IgD-negative memory B cell (primary cell): ENCODE data around the gene GNB1. TPM values are rescaled to one million over a fixed set of nuclear protein-coding genes. Genes with fewer than 3 reads are reported as not detected.

Experiments
- H3K27ac Mint-ChIP-seq, 3 donors: one replicate each; pipeline ENCODE4 v1.8.0; 2020 to 2022; ENCODE audit warnings: mild to moderate bottlenecking in 3 of 3, mixed read lengths in 3 of 3, moderate library complexity in 1 of 3
- H3K27me3 Mint-ChIP-seq: one replicate; pipeline ENCODE4 v1.8.0; 2021; ENCODE audit warnings: mixed read lengths
- H3K36me3 Mint-ChIP-seq: one replicate; pipeline ENCODE4 v1.8.0; 2020; ENCODE audit warnings: mild to moderate bottlenecking, mixed read lengths
- H3K4me1 Mint-ChIP-seq, 3 donors: one replicate each; pipeline ENCODE4 v1.8.0; 2020 to 2022; ENCODE audit warnings: mixed read lengths in 3 of 3, mild to moderate bottlenecking in 1 of 3
- H3K4me3 Mint-ChIP-seq, 4 donors: one replicate each; pipeline ENCODE4 v1.8.0; 2020 to 2022; ENCODE audit warnings: mild to moderate bottlenecking in 4 of 4, mixed read lengths in 4 of 4, moderate library complexity in 3 of 4
- H3K9me3 Mint-ChIP-seq, 3 donors: one replicate each; pipeline ENCODE4 v1.8.0; 2020 to 2021; ENCODE audit warnings: mixed read lengths in 3 of 3, mild to moderate bottlenecking in 1 of 3
- polyA plus RNA-seq: library from polyadenylated mRNA; unstranded; fragments of 300-500 nt; fragmentation: Illumina TruSeq; gene quantifications from one replicate; pipeline ENCODE4 v1.2.3, GENCODE V29; 2021

The GNB1 gene
- polyA plus RNA-seq, 1 donor from 2014 or later = 40.0 TPM

DNA sequence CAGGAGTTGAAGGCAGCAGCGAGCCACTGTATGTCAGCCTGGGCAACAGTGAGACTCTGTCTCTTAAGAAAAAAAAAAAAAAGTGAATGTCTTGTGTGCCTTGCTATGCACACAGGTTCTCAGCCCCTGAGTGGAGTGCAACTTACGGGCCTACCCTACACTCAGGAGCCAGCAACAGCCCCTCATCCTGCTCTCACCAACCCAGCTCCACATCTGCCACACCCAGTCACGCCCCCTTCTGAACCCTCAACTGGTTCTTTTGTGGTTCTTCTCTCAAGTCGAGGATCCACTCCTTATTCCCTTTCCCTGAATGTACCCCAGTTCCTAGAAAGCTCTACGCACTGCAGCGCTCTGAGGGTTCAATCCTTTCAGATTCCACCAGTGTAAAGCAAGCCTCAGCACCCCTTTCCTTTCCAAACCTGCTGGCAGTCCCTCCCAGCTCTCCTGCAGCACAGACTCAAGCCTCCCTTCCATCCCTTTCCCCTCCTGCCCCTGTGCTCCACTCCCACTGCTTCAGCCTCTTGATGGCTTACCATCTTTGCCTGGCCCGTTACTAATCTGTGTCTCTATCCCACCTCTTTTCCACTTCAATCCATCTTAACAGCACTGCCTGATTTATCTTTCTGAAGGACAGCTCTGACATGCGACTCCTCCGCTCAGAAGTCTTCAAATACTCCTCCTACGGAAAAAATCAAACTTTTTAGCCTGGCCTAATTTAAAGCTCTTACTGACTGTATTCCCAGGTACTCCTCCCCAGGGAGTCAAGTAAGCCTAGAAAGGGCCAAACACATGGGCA, 38.1 kb downstream of the GNB1 start:
- Mint-ChIP-seq H3K9me3 (no peaks in the 10 kb centered on the region), H3K4me1 (peaks cover 46 to 52% (median 47%) of the 10 kb centered on the region in 3 donors), H3K27ac (peak overlapping the region in 1 of 3 donors; percentile 25), H3K27me3 (no peaks in the 10 kb centered on the region), H3K4me3 (peak overlapping the region in 1 of 4 donors; percentile 63), H3K36me3 (peaks cover 4% of the 10 kb centered on the region)

DNA sequence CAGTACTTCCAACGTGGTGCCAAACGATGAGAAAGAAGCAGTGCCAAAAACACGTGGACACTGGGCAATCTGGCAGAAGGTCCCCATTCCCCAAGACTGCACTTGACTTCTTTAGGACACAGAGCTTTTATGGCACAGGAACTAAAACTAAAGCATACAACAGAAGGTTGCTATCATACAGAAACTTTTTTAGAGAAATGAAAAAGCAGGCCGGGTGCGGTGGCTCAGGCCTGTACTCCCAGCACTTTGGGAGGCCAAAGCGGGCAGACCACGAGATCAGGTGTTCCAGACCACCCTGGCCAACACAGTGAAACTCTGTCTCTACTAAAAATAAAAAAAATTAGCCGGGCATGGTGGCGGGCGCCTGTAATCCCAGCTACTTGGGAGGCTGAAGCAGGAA, 43.0 kb downstream of the GNB1 start:
- H3K9me3 Mint-ChIP-seq = no peaks in the 10 kb centered on the region
- H3K4me1 Mint-ChIP-seq = peaks cover 45 to 55% (median 53%) of the 10 kb centered on the region in 3 donors
- peak overlapping the region in 3 of 4 donors; percentile 22 to 81 (median 76) for H3K4me3 Mint-ChIP-seq
- no peaks in the 10 kb centered on the region for H3K27me3 Mint-ChIP-seq
- peak overlapping the region; percentile 76 to 92 (median 90) for H3K27ac Mint-ChIP-seq
- peaks cover 6% of the 10 kb centered on the region for H3K36me3 Mint-ChIP-seq

DNA sequence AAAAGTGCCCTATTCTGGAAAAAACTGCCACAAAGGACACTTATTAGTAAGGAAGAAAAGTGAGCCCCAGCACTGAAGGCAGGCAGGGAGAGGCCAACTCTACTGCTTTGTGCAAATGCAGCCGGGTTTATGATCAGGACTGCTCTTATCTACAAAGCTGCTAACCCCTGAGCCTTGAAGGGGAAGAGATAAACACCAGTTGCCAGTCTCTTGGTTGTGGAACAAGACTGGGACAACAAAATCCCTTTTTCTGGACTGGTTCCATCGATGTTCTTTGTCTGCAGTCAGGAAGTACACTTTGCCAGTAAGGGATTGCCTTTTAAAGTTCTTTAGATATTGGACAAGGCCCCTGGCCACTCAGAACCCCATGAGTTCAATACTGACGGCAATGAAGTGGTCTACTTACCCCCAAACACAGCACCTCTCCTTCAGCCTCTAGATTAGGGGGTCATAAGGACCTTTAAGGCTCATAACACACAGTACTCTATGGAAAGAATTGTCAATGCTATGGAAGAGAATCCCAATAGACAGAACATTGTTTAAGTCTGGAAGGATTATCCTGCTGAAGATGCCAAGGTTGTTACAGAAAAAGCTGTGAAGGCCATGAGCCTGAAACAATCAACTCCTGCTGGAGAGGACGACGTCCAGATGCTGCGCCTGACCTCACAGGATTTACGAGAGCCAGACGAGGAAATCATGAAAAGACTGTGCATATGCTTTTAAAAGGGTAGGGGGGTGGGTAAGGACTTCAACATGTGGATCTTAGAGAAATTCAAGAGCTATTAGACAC, 43.6 kb downstream of the GNB1 start:
- Mint-ChIP-seq H3K9me3 (no peaks in the 10 kb centered on the region), H3K36me3 (peaks cover 2% of the 10 kb centered on the region), H3K4me3 (peak overlapping the region in 3 of 4 donors; percentile 22 to 81 (median 76))

DNA sequence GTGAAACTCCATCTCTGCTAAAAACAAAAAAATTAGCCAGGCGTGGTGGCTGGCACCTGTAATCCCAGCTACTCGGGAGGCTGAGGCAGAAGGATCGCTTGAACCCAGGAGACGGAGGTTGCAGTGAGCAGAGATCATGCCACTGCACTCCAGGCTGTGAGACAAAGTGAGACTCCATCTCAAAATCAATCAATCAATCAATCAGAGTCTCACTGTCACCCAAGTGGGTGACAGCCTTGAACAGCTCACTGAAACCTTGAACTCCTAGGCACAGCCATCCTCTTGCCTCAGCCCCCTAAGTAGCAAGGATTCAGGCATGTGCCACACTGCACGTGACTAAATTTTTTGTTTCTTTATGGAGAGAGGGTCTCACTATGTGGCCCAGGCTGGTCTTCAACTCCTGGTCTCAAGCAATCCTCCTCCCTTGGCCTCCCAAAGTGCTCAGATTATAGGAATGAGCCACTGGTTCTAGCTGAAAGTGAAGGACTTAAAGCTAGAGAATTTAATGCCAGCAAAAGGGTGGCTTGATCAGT, 44.4 kb downstream of the GNB1 start:
- H3K36me3 Mint-ChIP-seq = peaks cover 2% of the 10 kb centered on the region
- peaks cover 50 to 66% (median 62%) of the 10 kb centered on the region in 3 donors for H3K4me1 Mint-ChIP-seq
- H3K9me3 Mint-ChIP-seq = no peaks in the 10 kb centered on the region
- H3K4me3 Mint-ChIP-seq = peak overlapping the region in 1 of 4 donors; percentile 51
- H3K27me3 Mint-ChIP-seq = no peaks in the 10 kb centered on the region
- peak overlapping the region; percentile 76 to 90 (median 76) for H3K27ac Mint-ChIP-seq

More for the DNA sequence above, 43.6 kb downstream of the GNB1 start:
- no peaks in the 10 kb centered on the region for H3K27me3 Mint-ChIP-seq
- peak overlapping the region; percentile 76 to 92 (median 90) for H3K27ac Mint-ChIP-seq
- H3K4me1 Mint-ChIP-seq = peaks cover 46 to 61% (median 57%) of the 10 kb centered on the region in 3 donors

DNA sequence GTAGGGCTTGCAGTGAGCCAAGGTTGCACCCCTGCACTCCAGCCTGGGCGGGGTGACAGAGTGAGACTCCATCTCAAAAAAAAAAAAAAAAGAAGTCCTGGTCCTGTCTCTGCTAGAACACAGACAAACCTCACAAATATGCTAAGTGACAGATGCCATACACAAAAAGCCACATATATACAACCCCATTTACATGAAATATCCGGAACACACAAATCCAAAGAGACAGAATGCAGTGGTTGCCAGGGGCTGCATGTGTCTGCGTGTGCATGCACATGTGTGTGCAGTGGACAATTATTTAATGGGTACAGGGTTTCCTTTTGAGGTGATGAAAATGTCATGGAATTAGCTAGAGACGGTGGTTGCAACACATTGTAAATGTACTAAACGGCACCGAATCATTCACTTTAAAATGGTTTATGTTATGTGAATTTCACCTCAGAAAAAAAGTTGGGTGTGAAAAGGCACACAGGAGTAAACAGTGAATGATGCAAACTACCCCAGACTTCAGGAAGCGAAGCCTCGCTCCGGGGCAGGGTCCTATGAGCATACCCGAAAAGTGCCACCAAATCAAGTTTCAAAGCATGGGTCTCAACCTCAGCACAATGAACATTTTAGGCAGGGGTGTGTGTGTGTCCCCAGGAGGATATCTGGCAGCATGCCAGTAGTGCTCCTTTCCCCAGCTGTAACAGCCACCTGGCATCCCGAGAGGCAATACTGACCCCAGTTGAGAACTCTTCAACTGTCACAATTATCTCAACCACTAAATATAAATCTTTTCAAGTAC, 48.3 kb downstream of the GNB1 start:
- Mint-ChIP-seq H3K4me3 (peak overlapping the region; percentile 25 to 82 (median 54)), H3K4me1 (peaks cover 42 to 51% (median 49%) of the 10 kb centered on the region in 3 donors), H3K36me3 (peaks cover 4% of the 10 kb centered on the region), H3K9me3 (no peaks in the 10 kb centered on the region), H3K27ac (peak overlapping the region in 2 of 3 donors; percentile 74 to 94), H3K27me3 (no peaks in the 10 kb centered on the region)

DNA sequence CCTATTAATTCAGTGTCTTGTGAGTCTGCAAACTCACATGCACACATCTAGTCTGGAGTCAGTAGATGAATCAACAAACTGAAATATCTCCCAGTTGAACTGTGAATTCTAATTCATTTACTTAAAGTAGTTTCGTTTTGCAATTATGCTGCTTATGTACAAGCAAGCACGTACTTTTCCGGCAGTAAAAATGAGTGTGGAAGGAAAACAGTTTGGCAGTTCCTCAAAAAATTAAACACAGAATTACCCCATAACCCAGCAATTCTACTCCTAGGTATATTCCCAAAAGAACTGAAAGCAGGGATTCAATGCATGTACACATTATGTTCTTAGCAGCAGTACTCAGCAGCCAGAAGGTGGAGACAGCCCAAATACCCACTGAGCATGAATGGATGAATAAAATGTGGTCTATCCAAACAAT, 49.3 kb downstream of the GNB1 start:
- H3K27ac Mint-ChIP-seq = peak overlapping the region; percentile 37 to 89 (median 84)
- H3K36me3 Mint-ChIP-seq = peaks cover 4% of the 10 kb centered on the region
- no peaks in the 10 kb centered on the region for H3K27me3 Mint-ChIP-seq
- H3K4me3 Mint-ChIP-seq = peak overlapping the region in 3 of 4 donors; percentile 61 to 82 (median 82)
- no peaks in the 10 kb centered on the region for H3K9me3 Mint-ChIP-seq
- peaks cover 35 to 41% (median 39%) of the 10 kb centered on the region in 3 donors for H3K4me1 Mint-ChIP-seq

DNA sequence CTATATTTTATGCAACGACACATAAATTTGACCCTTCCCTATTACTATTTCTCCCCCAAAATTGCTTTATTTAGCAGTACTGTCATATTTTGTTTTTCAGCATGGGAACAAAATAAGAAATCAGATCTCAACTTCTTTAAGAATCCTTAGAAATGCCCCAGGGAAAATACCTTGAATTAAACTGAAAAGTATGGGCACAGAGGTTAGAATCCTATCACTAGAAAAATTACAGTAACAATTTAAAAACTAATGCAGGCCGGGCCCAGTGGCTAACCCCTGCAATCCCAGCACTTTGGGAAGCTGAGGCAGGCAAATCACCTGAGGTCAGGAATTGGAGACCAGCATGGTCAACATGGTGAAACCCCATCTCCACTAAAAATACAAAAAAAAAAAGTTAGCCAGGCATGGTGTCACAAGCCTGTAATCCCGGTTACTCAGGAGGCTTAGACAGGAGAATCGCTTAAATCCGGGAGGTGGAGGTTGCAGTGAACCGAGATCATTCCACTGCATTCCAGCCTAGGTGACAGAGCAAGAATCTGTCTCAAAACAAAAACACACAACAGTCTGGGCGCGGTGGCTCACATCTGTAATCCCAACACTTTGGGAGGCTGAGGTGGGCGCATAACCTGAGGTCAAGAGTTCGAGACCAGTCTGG, 51.4 kb downstream of the GNB1 start:
- Mint-ChIP-seq H3K4me1 (peaks cover 37 to 38% (median 37%) of the 10 kb centered on the region in 3 donors), H3K36me3 (peaks cover 2% of the 10 kb centered on the region), H3K27me3 (no peaks in the 10 kb centered on the region), H3K9me3 (no peaks in the 10 kb centered on the region), H3K27ac (peak overlapping the region; percentile 26 to 59 (median 39)), H3K4me3 (peak overlapping the region in 1 of 4 donors; percentile 41)

DNA sequence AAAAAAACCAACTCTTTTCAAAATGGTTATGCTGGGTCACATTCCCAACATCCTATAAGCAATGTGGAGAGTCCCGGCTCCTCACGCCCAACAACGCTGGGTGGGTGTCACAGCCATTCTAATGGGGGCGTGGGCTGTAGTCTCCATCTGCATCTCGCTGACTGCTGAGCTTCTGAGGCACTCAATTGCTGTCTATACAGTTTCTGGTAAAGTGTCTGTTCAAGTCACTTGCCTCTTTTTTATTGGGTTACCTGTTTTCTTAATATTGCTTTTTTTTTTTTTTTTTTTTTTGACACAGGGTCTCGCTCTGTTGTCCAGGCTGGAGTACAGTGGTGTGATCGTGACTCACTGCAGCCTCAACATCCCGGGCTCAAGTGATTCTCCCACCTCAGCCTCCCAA, 54.8 kb downstream of the GNB1 start:
- Mint-ChIP-seq H3K36me3 (peaks cover 2% of the 10 kb centered on the region), H3K27me3 (no peaks in the 10 kb centered on the region), H3K27ac (peak overlapping the region in 1 of 3 donors; percentile 96), H3K9me3 (no peaks in the 10 kb centered on the region), H3K4me1 (peaks cover 23 to 43% (median 42%) of the 10 kb centered on the region in 3 donors), H3K4me3 (no peak overlapping the region)

DNA sequence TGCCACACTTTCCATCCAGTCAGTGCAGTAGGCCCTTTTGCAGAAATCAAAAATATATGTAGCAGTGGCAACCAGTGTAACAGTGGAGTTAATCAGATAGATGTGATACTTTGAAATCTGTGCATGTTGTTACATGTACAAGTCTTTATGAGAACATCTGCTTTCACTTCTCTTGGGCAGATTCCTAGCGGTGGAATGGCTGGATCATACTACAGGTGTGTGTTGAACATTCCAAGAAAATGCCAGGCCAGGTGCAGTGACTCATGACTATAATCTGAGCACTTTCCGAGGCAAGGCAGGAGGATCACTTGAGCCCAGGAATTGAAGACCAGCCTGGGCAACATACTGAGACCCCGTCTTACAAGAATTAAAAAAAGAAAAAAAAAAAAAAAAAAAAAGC, 55.3 kb downstream of the GNB1 start:
- Mint-ChIP-seq H3K4me1 (peaks cover 21 to 43% (median 42%) of the 10 kb centered on the region in 3 donors), H3K27me3 (no peaks in the 10 kb centered on the region)

DNA sequence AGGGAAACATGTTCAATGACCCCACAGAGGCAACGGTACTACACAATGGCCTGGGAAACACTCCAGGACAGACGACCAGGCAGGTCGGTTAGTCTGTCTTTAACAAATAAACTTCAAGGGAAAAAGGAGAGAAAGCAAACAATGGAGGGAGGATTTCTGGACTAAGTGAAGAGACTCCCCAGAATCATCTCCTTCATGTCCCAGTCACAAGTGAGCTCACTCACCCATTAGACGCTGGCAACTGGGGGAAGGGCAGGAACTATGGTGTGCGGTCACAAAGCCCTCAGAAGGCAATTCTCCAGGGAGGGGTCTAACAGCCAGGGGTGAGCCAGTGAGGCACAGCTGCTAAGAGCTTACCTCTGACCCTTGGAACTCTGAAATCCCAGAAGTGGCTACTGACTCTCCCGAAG, 57.0 kb downstream of the GNB1 start:
- H3K27ac Mint-ChIP-seq = peak overlapping the region; percentile 89 to 99 (median 92)
- peaks cover 2% of the 10 kb centered on the region for H3K36me3 Mint-ChIP-seq
- H3K4me3 Mint-ChIP-seq = peak overlapping the region; percentile 67 to 93 (median 84)
- H3K27me3 Mint-ChIP-seq = no peaks in the 10 kb centered on the region
- H3K4me1 Mint-ChIP-seq = peaks cover 17 to 43% (median 37%) of the 10 kb centered on the region in 3 donors
- no peaks in the 10 kb centered on the region for H3K9me3 Mint-ChIP-seq

More for the DNA sequence above, 55.3 kb downstream of the GNB1 start:
- Mint-ChIP-seq H3K9me3 (no peaks in the 10 kb centered on the region), H3K4me3 (peak overlapping the region in 3 of 4 donors; percentile 15 to 67 (median 62)), H3K36me3 (peaks cover 2% of the 10 kb centered on the region), H3K27ac (peak overlapping the region; percentile 92 to 96 (median 94))

DNA sequence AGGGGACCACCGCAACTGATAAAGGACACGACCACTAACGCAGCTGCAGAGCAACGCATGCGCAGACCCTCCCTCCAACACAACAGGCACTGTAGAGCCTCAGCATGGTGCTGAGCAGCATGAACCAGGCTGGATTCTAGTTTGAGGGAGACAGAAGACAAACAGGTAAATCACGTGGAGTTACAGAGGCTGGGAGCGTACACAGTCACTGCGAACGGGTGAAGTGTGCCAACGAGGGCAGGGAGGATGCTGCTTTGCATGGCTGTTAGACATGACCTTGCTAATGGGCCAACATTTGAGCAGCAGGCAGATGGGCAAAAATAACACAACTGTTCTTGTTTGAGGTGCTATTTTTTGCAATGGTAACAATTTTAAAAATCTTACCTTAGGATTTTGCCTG, 57.4 kb downstream of the GNB1 start:
- Mint-ChIP-seq H3K9me3 (no peaks in the 10 kb centered on the region), H3K27me3 (no peaks in the 10 kb centered on the region), H3K36me3 (peaks cover 2% of the 10 kb centered on the region), H3K4me1 (peaks cover 17 to 42% (median 42%) of the 10 kb centered on the region in 3 donors), H3K27ac (peak overlapping the region; percentile 89 to 99 (median 92)), H3K4me3 (peak overlapping the region; percentile 67 to 93 (median 84))

DNA sequence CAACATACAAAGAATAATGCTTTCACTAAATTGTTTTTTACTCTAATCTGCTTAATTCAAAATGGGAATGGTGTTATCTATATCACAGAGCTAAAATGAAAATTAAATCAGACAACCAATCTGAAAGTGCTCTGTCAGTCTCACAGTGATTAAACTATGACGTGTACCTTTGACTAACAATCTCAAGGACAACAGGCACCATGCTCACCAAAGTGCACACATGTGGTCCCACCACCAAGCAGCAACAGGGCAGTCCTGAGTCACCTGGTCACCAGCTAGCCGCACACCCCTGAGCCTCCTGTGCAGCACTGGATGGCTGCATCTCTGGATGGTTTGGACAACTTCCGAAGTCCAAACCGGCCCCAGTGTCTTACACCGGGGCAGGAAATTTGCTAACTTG, 58.1 kb downstream of the GNB1 start:
- Mint-ChIP-seq H3K36me3 (peaks cover 4% of the 10 kb centered on the region), H3K4me1 (peaks cover 17 to 46% (median 44%) of the 10 kb centered on the region in 3 donors)

DNA sequence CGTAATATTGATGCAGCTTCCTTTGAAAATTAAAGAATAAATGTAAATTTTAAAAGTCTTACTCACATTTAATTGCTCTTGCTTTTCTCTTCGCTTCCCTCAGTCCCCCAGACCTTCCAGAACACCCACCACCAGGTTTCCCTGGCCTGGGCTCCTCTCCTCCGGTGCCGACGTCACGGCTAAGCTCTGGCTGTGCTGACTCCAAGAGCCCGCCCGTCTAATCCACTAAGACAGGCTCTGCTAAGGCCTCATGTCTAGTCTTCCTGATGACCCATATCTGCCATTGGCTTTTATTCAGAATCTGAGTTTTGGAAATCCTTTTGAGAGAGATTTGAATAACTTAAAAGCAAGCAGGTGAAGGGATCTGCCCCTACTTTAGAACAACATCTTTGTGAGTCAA, 58.7 kb downstream of the GNB1 start:
- Mint-ChIP-seq H3K27me3 (no peaks in the 10 kb centered on the region), H3K4me3 (peak overlapping the region in 2 of 4 donors; percentile 35 to 76), H3K9me3 (no peaks in the 10 kb centered on the region), H3K36me3 (peaks cover 4% of the 10 kb centered on the region), H3K27ac (peak overlapping the region in 2 of 3 donors; percentile 73 to 92), H3K4me1 (peaks cover 22 to 50% (median 45%) of the 10 kb centered on the region in 3 donors)

More for the DNA sequence above, 58.1 kb downstream of the GNB1 start:
- no peaks in the 10 kb centered on the region for H3K27me3 Mint-ChIP-seq
- no peaks in the 10 kb centered on the region for H3K9me3 Mint-ChIP-seq
- peak overlapping the region in 2 of 4 donors; percentile 76 to 90 for H3K4me3 Mint-ChIP-seq
- peak overlapping the region; percentile 89 to 99 (median 92) for H3K27ac Mint-ChIP-seq
